CD14-positive monocyte (primary cell): ENCODE data around the gene PRR5. TPM values are rescaled to one million over a fixed set of nuclear protein-coding genes. Genes with fewer than 3 reads are reported as not detected.

Experiments used
- DNase-seq, 3 donors: peaks; one replicate each; pipeline ENCODE4 v3.0.0-alpha.2; 2011 to 2022
- H2AFZ ChIP-seq: 2 replicates; pipeline ENCODE4 v1.6.0; 2012; ENCODE audit warnings: mild to moderate bottlenecking, low read depth, low read length, inconsistent platforms; ENCODE audit not compliant: insufficient read depth, poor library complexity, severe bottlenecking
- H3K27ac ChIP-seq, 2 donors: 1 replicate in 1 of 2; 2 replicates in 1 of 2; pipeline ENCODE4 v1.5.1; 2012 to 2013; ENCODE audit warnings: low read length in 2 of 2, control low read depth in 1 of 2, inconsistent platforms in 1 of 2, low read depth in 1 of 2, mild to moderate bottlenecking in 1 of 2
- H3K27me3 ChIP-seq, 2 donors: one replicate each; pipeline versions ENCODE4 v1.6.0 to v1.6.1; 2011 to 2013; ENCODE audit warnings: low read length in 2 of 2; ENCODE audit not compliant: control insufficient read depth in 2 of 2, insufficient read depth in 2 of 2
- H3K36me3 ChIP-seq, 2 donors: replicated peaks in 1 of 2; 1 replicate in 1 of 2; 2 replicates in 1 of 2; pipeline versions ENCODE4 v1.5.1 to v1.6.1; 2012 to 2013; ENCODE audit warnings: low read length in 2 of 2, control low read depth in 1 of 2, inconsistent platforms in 1 of 2, mild to moderate bottlenecking in 1 of 2; ENCODE audit not compliant: insufficient read depth in 2 of 2, control insufficient read depth in 1 of 2
- H3K4me1 ChIP-seq, 2 donors: 1 replicate in 1 of 2; 2 replicates in 1 of 2; pipeline versions ENCODE4 v1.5.1 to v1.6.1; 2012 to 2013; ENCODE audit warnings: low read length in 2 of 2, control low read depth in 1 of 2, inconsistent platforms in 1 of 2, mild to moderate bottlenecking in 1 of 2, moderate library complexity in 1 of 2; ENCODE audit not compliant: insufficient read depth in 2 of 2, control insufficient read depth in 1 of 2
- H3K4me2 ChIP-seq: replicated peaks from 2 replicates; pipeline ENCODE3; 2012; ENCODE audit warnings: low read length, moderate library complexity, mild to moderate bottlenecking; ENCODE audit not compliant: poor library complexity, severe bottlenecking; ENCODE audit errors: extremely low read depth
- H3K4me3 ChIP-seq, 3 experiments: fragments of 200-600 bp in 1 of 3; sonication (generic) in 1 of 3; replicated peaks in 1 of 3; 1 replicate in 2 of 3; 2 replicates in 1 of 3; pipeline ENCODE4 v1.5.1; 2011 to 2013; ENCODE audit warnings: low read length in 3 of 3, mild to moderate bottlenecking in 3 of 3, control low read depth in 2 of 3, low read depth in 2 of 3, inconsistent platforms in 1 of 3, moderate library complexity in 1 of 3
- H3K79me2 ChIP-seq: 2 replicates; pipeline ENCODE4 v1.6.0; 2012; ENCODE audit warnings: mild to moderate bottlenecking, control low read depth, inconsistent platforms, low read length, moderate library complexity; ENCODE audit not compliant: insufficient read depth
- H3K9ac ChIP-seq: 2 replicates; pipeline ENCODE4 v1.6.0; 2017; ENCODE audit warnings: low read length, mild to moderate bottlenecking; ENCODE audit not compliant: insufficient read depth, poor library complexity, severe bottlenecking
- H3K9me3 ChIP-seq, 2 donors: replicated peaks in 1 of 2; 1 replicate in 1 of 2; 2 replicates in 1 of 2; pipeline versions ENCODE4 v1.5.1 to v1.6.1; 2012 to 2013; ENCODE audit warnings: low read length in 2 of 2, control low read depth in 1 of 2; ENCODE audit not compliant: control insufficient read depth in 1 of 2, insufficient read depth in 1 of 2
- H4K20me1 ChIP-seq: 2 replicates; pipeline ENCODE4 v1.6.0; 2012; ENCODE audit warnings: mild to moderate bottlenecking, low read length, control low read depth, moderate library complexity; ENCODE audit not compliant: insufficient read depth
- H3K27ac Mint-ChIP-seq, 7 donors: one replicate each; pipeline ENCODE4 v1.8.0; 2020; ENCODE audit warnings: mild to moderate bottlenecking in 7 of 7, mixed read lengths in 7 of 7, moderate library complexity in 6 of 7, inconsistent platforms in 2 of 7
- H3K27me3 Mint-ChIP-seq, 3 donors: one replicate each; pipeline ENCODE4 v1.8.0; 2021 to 2022; ENCODE audit warnings: low read depth in 3 of 3, mild to moderate bottlenecking in 3 of 3, mixed read lengths in 3 of 3, moderate library complexity in 3 of 3, inconsistent platforms in 1 of 3
- H3K36me3 Mint-ChIP-seq, 2 donors: one replicate each; pipeline ENCODE4 v1.8.0; 2020; ENCODE audit warnings: mixed read lengths in 2 of 2, inconsistent platforms in 1 of 2, mild to moderate bottlenecking in 1 of 2
- H3K4me1 Mint-ChIP-seq: one replicate; pipeline ENCODE4 v1.8.0; 2020; ENCODE audit warnings: mild to moderate bottlenecking, mixed read lengths
- H3K4me3 Mint-ChIP-seq, 2 donors: one replicate each; pipeline ENCODE4 v1.8.0; 2020; ENCODE audit warnings: mild to moderate bottlenecking in 2 of 2, mixed read lengths in 2 of 2, moderate library complexity in 1 of 2
- H3K9me3 Mint-ChIP-seq, 7 donors: one replicate each; pipeline ENCODE4 v1.8.0; 2020 to 2022; ENCODE audit warnings: mixed read lengths in 7 of 7, mild to moderate bottlenecking in 6 of 7, moderate library complexity in 6 of 7, inconsistent platforms in 2 of 7
- CTCF ChIP-seq: fragments of 200-600 bp; IDR thresholded peaks from one replicate; pipeline ENCODE4 v1.8.0; 2022; ENCODE audit warnings: antibody characterized with exemption, mild to moderate bottlenecking
- WGBS: methylation state at CpG from one replicate; pipeline ENCODE4 v1.1.5; 2013; ENCODE audit warnings: missing lambda C conversion rate; ENCODE audit not compliant: insufficient coverage; 5-methylcytosine and 5-hydroxymethylcytosine counted together
- intact Hi-C, 2 donors: fragments of 100-400 bp; cut with micrococcal nuclease; formaldehyde crosslinking; loops; one replicate each; pipeline versions ENCODE4 v1.15.0 to v1.15.1; 2023
- polyA plus RNA-seq, 3 donors: library from polyadenylated mRNA; depleted of rRNA in 1 of 3; unstranded in 2 of 3; stranded (reverse) in 1 of 3; fragments of 300-500 nt in 2 of 3; fragments of >200 nt in 1 of 3; fragmentation: Illumina TruSeq in 2 of 3; gene quantifications; 1 replicate in 2 of 3; 2 replicates in 1 of 3; pipeline ENCODE4 v1.2.3, GENCODE V29; 2012 to 2021

The PRR5 gene
- polyA plus RNA-seq, 3 donors, result 0.66 to 1.5 (median 1.2) TPM

- Histone ChIP-seq H3K4me2 (no peak overlapping the region), H4K20me1 (no peaks in the 10 kb centered on the region), H3K9me3 (peaks cover 9 to 13% of the 10 kb centered on the region in 2 donors), H2AFZ (no peak overlapping the region), H3K27ac (no peak overlapping the region), H3K79me2 (no peaks in the 10 kb centered on the region), H3K9ac (no peak overlapping the region), H3K4me1 (no peaks in the 10 kb centered on the region), H3K4me3 (no peak overlapping the region), H3K36me3 (no peaks in the 10 kb centered on the region), H3K27me3 (no peaks in the 10 kb centered on the region)
- Mint-ChIP-seq H3K27ac (no peak overlapping the region), H3K4me3 (no peak overlapping the region), H3K36me3 (no peaks in the 10 kb centered on the region), H3K27me3 (peaks cover 0 to 8% (median 6%) of the 10 kb centered on the region in 3 donors), H3K9me3 (peaks cover 3 to 19% (median 7%) of the 10 kb centered on the region in 7 donors), H3K4me1 (no peaks in the 10 kb centered on the region)
- no peak for DNase-seq
- TF ChIP-seq CTCF, result no peak
- whole genome bisulfite sequencing, result 100% methylated on average over 2 of the region's 2 CpGs
- intact Hi-C loops, result no loop called here
Observed at GRCh38 chr22:44777364-44777755, 75.4 kb downstream of the PRR5 start.

- no peak overlapping the region for H3K27ac Mint-ChIP-seq
- H3K27ac ChIP-seq, result no peak overlapping the region
- no peaks in the 10 kb centered on the region for H3K4me1 ChIP-seq
- 89% methylated on average over 13 of the region's 17 CpGs for WGBS
- no peaks in the 10 kb centered on the region for H3K4me1 Mint-ChIP-seq
- H3K9me3 Mint-ChIP-seq, result no peaks in the 10 kb centered on the region
- no peak overlapping the region for H3K4me2 ChIP-seq
- H3K27me3 Mint-ChIP-seq, result peaks cover 2 to 8% (median 6%) of the 10 kb centered on the region in 3 donors
- no peaks in the 10 kb centered on the region for H3K27me3 ChIP-seq
- no peak for TF ChIP-seq CTCF
- no peaks in the 10 kb centered on the region for H3K79me2 ChIP-seq
- H3K4me3 ChIP-seq, result no peak overlapping the region
- no peaks in the 10 kb centered on the region for H3K36me3 ChIP-seq
- H3K9me3 ChIP-seq, result no peaks in the 10 kb centered on the region
- H3K9ac ChIP-seq, result no peak overlapping the region
- no peak for DNase-seq
- no peak overlapping the region for H2AFZ ChIP-seq
- H3K36me3 Mint-ChIP-seq, result no peaks in the 10 kb centered on the region
- intact Hi-C loops, result no loop called here
- H4K20me1 ChIP-seq, result no peaks in the 10 kb centered on the region
- no peak overlapping the region for H3K4me3 Mint-ChIP-seq
Observed at GRCh38 chr22:44780876-44781449, 79.0 kb downstream of the PRR5 start.
